Stimulated activated memory B cell treated with anti-CD40 and anti-IgM and Interleukin-4, amounts not matched to agents 10 μg/mL and 1 μg/mL and 100 μg/mL, for 72 hours (primary cell): ENCODE measurements around the gene FPR2.

ENCODE experiments used
- ATAC-seq: fragments of 150-1000 bp; cut with Tn5 transposase; 2 replicates; pipeline ENCODE4 v1.10.0; 2021
- H3K27ac Mint-ChIP-seq: one replicate; pipeline ENCODE4 v1.8.0; 2022; ENCODE audit warnings: mild to moderate bottlenecking, mixed read lengths
- H3K27me3 Mint-ChIP-seq: one replicate; pipeline ENCODE4 v1.8.0; 2022; ENCODE audit warnings: mixed read lengths
- H3K36me3 Mint-ChIP-seq: one replicate; pipeline ENCODE4 v1.8.0; 2022; ENCODE audit warnings: mixed read lengths
- H3K4me1 Mint-ChIP-seq: one replicate; pipeline ENCODE4 v1.8.0; 2022; ENCODE audit warnings: mixed read lengths
- H3K4me3 Mint-ChIP-seq: one replicate; pipeline ENCODE4 v1.8.0; 2022; ENCODE audit warnings: mild to moderate bottlenecking, moderate library complexity, mixed read lengths
- H3K9me3 Mint-ChIP-seq: one replicate; pipeline ENCODE4 v1.8.0; 2022; ENCODE audit warnings: mixed read lengths

Gene FPR2

GRCh38 chr19:51784922-51785690, 24.1 kb downstream of the FPR2 start:
- H3K4me3 Mint-ChIP-seq = no peak overlapping the region
- H3K36me3 Mint-ChIP-seq = no peaks in the 10 kb centered on the region
- H3K9me3 Mint-ChIP-seq = peaks cover 12% of the 10 kb centered on the region
- H3K27ac Mint-ChIP-seq = no peak overlapping the region
- ATAC-seq = peak; percentile 86
- peaks cover 10% of the 10 kb centered on the region for H3K27me3 Mint-ChIP-seq
- no peaks in the 10 kb centered on the region for H3K4me1 Mint-ChIP-seq

GRCh38 chr19:51786646-51787494, 25.9 kb downstream of the FPR2 start:
- Mint-ChIP-seq H3K4me3 (no peak overlapping the region), H3K27ac (no peak overlapping the region), H3K36me3 (no peaks in the 10 kb centered on the region), H3K27me3 (peaks cover 5% of the 10 kb centered on the region), H3K9me3 (peaks cover 11% of the 10 kb centered on the region), H3K4me1 (no peaks in the 10 kb centered on the region)
- no peak for ATAC-seq

GRCh38 chr19:51788029-51788428, 27.0 kb downstream of the FPR2 start:
- no peaks in the 10 kb centered on the region for H3K4me1 Mint-ChIP-seq
- H3K36me3 Mint-ChIP-seq = no peaks in the 10 kb centered on the region
- no peak overlapping the region for H3K27ac Mint-ChIP-seq
- no peak for ATAC-seq
- peaks cover 9% of the 10 kb centered on the region for H3K9me3 Mint-ChIP-seq
- H3K27me3 Mint-ChIP-seq = no peaks in the 10 kb centered on the region
- H3K4me3 Mint-ChIP-seq = no peak overlapping the region

GRCh38 chr19:51789061-51789795, 28.2 kb downstream of the FPR2 start:
- no peak for ATAC-seq
- Mint-ChIP-seq H3K36me3 (no peaks in the 10 kb centered on the region), H3K27me3 (no peaks in the 10 kb centered on the region), H3K27ac (no peak overlapping the region), H3K9me3 (peaks cover 9% of the 10 kb centered on the region), H3K4me3 (no peak overlapping the region), H3K4me1 (no peaks in the 10 kb centered on the region)

GRCh38 chr19:51792932-51793331, 32.0 kb downstream of the FPR2 start:
- Mint-ChIP-seq H3K4me3 (no peak overlapping the region), H3K27ac (no peak overlapping the region), H3K36me3 (no peaks in the 10 kb centered on the region), H3K9me3 (peaks cover 13% of the 10 kb centered on the region), H3K4me1 (no peaks in the 10 kb centered on the region), H3K27me3 (peaks cover 18% of the 10 kb centered on the region)
- ATAC-seq = no peak

GRCh38 chr19:51793994-51794393, 33.0 kb downstream of the FPR2 start:
- Mint-ChIP-seq H3K9me3 (peaks cover 12% of the 10 kb centered on the region), H3K27ac (no peak overlapping the region), H3K4me3 (no peak overlapping the region), H3K27me3 (peaks cover 18% of the 10 kb centered on the region), H3K36me3 (no peaks in the 10 kb centered on the region), H3K4me1 (no peaks in the 10 kb centered on the region)
- ATAC-seq = no peak

GRCh38 chr19:51794885-51795490, 34.0 kb downstream of the FPR2 start, which contains the start of gene FPR3:
Gene FPR3 (plus strand): TSS chr19:51795157. CDS start chr19:51823749, 28,592 bp downstream.
- H3K4me3 Mint-ChIP-seq = no peak within 1 kb of the TSS
- no peaks in the 10 kb centered on the region for H3K4me1 Mint-ChIP-seq
- no peak for ATAC-seq
- H3K9me3 Mint-ChIP-seq = peaks cover 13% of the 10 kb centered on the region
- H3K27ac Mint-ChIP-seq = no peak within 1 kb of the TSS
- no peaks in the 10 kb centered on the region for H3K36me3 Mint-ChIP-seq
- peaks cover 18% of the 10 kb centered on the region for H3K27me3 Mint-ChIP-seq

GRCh38 chr19:51796195-51796679, 35.3 kb downstream of the FPR2 start:
- H3K27me3 Mint-ChIP-seq = peaks cover 18% of the 10 kb centered on the region
- H3K36me3 Mint-ChIP-seq = no peaks in the 10 kb centered on the region
- no peaks in the 10 kb centered on the region for H3K4me1 Mint-ChIP-seq
- no peak for ATAC-seq
- peaks cover 15% of the 10 kb centered on the region for H3K9me3 Mint-ChIP-seq
- H3K4me3 Mint-ChIP-seq = no peak overlapping the region
- H3K27ac Mint-ChIP-seq = no peak overlapping the region

GRCh38 chr19:51797480-51797879, 36.5 kb downstream of the FPR2 start:
- ATAC-seq = no peak

GRCh38 chr19:51798062-51798461, 37.1 kb downstream of the FPR2 start:
- Mint-ChIP-seq H3K4me3 (no peak overlapping the region), H3K9me3 (peaks cover 15% of the 10 kb centered on the region), H3K27ac (no peak overlapping the region), H3K36me3 (no peaks in the 10 kb centered on the region), H3K27me3 (peaks cover 18% of the 10 kb centered on the region), H3K4me1 (no peaks in the 10 kb centered on the region)
- no peak for ATAC-seq

More at GRCh38 chr19:51797480-51797879, 36.5 kb downstream of the FPR2 start:
- Mint-ChIP-seq H3K9me3 (peaks cover 15% of the 10 kb centered on the region), H3K4me1 (no peaks in the 10 kb centered on the region), H3K36me3 (no peaks in the 10 kb centered on the region), H3K4me3 (no peak overlapping the region), H3K27ac (no peak overlapping the region), H3K27me3 (peaks cover 18% of the 10 kb centered on the region)

GRCh38 chr19:51799034-51799773, 38.2 kb downstream of the FPR2 start:
- Mint-ChIP-seq H3K36me3 (no peaks in the 10 kb centered on the region), H3K9me3 (peaks cover 18% of the 10 kb centered on the region), H3K4me1 (no peaks in the 10 kb centered on the region), H3K27ac (no peak overlapping the region), H3K27me3 (peaks cover 18% of the 10 kb centered on the region), H3K4me3 (no peak overlapping the region)
- no peak for ATAC-seq

- H3K27me3 Mint-ChIP-seq = peaks cover 18% of the 10 kb centered on the region
- no peak for ATAC-seq
- peaks cover 20% of the 10 kb centered on the region for H3K9me3 Mint-ChIP-seq
- H3K36me3 Mint-ChIP-seq = no peaks in the 10 kb centered on the region
- no peaks in the 10 kb centered on the region for H3K4me1 Mint-ChIP-seq
- H3K27ac Mint-ChIP-seq = no peak overlapping the region
- no peak overlapping the region for H3K4me3 Mint-ChIP-seq
These were observed 38.9 kb downstream of the FPR2 start for GRCh38 chr19:51799774-51800472.

GRCh38 chr19:51800473-51801244, 39.7 kb downstream of the FPR2 start:
- Mint-ChIP-seq H3K9me3 (peaks cover 20% of the 10 kb centered on the region), H3K4me3 (no peak overlapping the region), H3K27me3 (peaks cover 17% of the 10 kb centered on the region), H3K4me1 (no peaks in the 10 kb centered on the region), H3K27ac (no peak overlapping the region), H3K36me3 (no peaks in the 10 kb centered on the region)
- no peak for ATAC-seq
